HEK293T (cell line): ENCODE measurements around the gene LRIT1.

Experiments used
- FOXM1 ChIP-seq: fragments of 450-650 bp; IDR thresholded peaks from 2 replicates; pipeline ENCODE4 v1.6.1; 2017; ENCODE audit warnings: mild to moderate bottlenecking, borderline replicate concordance
- NFRKB ChIP-seq: fragments of 450-650 bp; IDR thresholded peaks from 2 replicates; pipeline ENCODE4 v1.6.1; 2016; ENCODE audit warnings: mild to moderate bottlenecking, moderate library complexity

DNA sequence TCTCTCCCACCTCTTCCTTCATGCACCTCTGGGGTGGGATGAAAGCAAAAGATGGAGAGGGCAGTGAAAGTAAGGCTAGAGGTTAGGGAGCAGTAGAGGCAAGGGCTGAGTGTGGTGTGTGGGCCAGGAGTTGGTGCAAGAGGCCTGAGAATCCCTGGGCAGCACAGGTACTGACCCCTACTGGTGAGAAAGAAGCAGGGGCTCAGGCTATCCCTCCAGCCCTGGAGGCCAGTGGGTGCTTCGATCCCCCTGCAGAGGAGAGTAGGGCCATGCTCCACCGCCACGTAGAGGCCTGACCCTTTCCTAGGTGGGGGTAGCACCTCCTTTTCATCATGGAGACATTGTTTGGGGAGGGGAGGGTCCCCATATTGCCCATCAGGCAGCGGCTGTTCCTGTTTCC lies 37.2 kb downstream of the LRIT1 start:
- no peak for TF ChIP-seq NFRKB
- TF ChIP-seq FOXM1: no peak
